GM10266 (cell line): ENCODE measurements around the gene TRAF1.

Source experiments
- DNase-seq: peaks from one replicate; pipeline ENCODE4 v3.0.0; 2012; ENCODE audit errors: extremely low spot score
- CTCF ChIP-seq: IDR thresholded peaks from 2 replicates; pipeline ENCODE4 v1.5.1; 2012; ENCODE audit warnings: mild to moderate bottlenecking, low read depth; ENCODE audit not compliant: control insufficient read depth, insufficient read depth; ENCODE audit errors: missing control alignments

Gene TRAF1

GRCh38 chr9:120886490-120886967 lies 40.1 kb downstream of the TRAF1 start:
- no peak for TF ChIP-seq CTCF
- DNase-seq: no peak

DNA sequence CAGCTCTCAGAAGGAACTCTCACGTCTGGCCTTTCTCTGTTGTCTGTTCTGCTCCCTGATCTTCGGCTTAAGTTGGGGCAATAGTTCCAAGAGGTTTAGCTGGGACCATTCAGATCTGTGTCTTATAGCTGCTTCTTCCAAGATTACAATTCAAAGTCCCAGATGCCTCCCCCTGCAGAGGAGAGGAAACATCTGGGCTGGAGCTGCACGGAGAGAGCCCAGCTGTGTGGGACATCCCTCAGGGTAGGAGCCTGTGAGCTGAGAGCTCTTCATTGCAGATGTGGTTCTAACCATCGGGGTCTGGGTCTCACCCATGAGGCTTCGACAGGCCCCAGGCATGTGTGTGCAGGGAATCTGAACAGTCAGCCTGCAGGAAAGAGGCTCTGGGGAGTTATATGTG lies 40.6 kb downstream of the TRAF1 start:
- TF ChIP-seq CTCF: no peak
- DNase-seq: no peak

GRCh38 chr9:120885457-120885856 lies 41.1 kb downstream of the TRAF1 start:
- no peak for TF ChIP-seq CTCF
- DNase-seq: no peak

- TF ChIP-seq CTCF: no peak
- no peak for DNase-seq
These were observed 43.0 kb downstream of the TRAF1 start for GRCh38 chr9:120883608-120883996.

GRCh38 chr9:120882935-120883607 lies 43.5 kb downstream of the TRAF1 start:
- DNase-seq: no peak
- no peak for TF ChIP-seq CTCF

DNA sequence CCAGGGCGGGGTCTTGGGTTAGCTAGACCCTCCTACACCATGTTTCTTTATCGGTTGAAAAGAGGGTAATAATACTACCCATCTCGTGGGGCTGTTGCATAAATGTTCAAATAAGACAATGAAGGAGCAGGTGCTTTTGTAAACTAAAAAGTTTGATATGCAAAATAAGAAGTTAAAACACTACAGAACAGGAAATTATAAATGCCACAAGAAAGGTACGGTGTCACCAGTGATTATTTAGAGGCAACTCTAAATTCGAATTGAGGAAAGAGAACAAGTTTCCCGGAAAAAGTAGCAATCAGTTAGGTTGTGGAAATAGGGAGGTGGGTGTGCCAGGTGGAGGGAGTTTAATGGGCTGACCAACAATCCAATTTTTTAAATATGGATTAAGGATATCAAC lies 47.1 kb downstream of the TRAF1 start:
- DNase-seq: no peak

More for the DNA sequence above, 47.1 kb downstream of the TRAF1 start:
- no peak for TF ChIP-seq CTCF
